DND-41 (cell line): ENCODE results near the gene MYBPC1.

Experiments used
- EZH2 ChIP-seq: IDR thresholded peaks from 3 replicates; pipeline ENCODE4 v1.6.1; 2012; ENCODE audit warnings: borderline replicate concordance, low read depth, mild to moderate bottlenecking, moderate library complexity, low read length, inconsistent platforms; ENCODE audit not compliant: severe bottlenecking
- TF ChIP-seq, protein P1 (sequence below): IDR thresholded peaks from 2 replicates; pipeline ENCODE4 v1.5.1; 2012; ENCODE audit warnings: borderline replicate concordance, low read length, moderate library complexity, mild to moderate bottlenecking; ENCODE audit not compliant: poor library complexity, severe bottlenecking; ENCODE audit errors: extremely low read depth

GRCh38 chr12:101671157-101671791, 76.5 kb downstream of the MYBPC1 start:
- TF ChIP-seq, protein P1, sequence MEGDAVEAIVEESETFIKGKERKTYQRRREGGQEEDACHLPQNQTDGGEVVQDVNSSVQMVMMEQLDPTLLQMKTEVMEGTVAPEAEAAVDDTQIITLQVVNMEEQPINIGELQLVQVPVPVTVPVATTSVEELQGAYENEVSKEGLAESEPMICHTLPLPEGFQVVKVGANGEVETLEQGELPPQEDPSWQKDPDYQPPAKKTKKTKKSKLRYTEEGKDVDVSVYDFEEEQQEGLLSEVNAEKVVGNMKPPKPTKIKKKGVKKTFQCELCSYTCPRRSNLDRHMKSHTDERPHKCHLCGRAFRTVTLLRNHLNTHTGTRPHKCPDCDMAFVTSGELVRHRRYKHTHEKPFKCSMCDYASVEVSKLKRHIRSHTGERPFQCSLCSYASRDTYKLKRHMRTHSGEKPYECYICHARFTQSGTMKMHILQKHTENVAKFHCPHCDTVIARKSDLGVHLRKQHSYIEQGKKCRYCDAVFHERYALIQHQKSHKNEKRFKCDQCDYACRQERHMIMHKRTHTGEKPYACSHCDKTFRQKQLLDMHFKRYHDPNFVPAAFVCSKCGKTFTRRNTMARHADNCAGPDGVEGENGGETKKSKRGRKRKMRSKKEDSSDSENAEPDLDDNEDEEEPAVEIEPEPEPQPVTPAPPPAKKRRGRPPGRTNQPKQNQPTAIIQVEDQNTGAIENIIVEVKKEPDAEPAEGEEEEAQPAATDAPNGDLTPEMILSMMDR = no peak
- no peak for TF ChIP-seq EZH2
